H1 (cell line): ENCODE data around the gene UBAP1L. TPM values are rescaled to one million over a fixed set of nuclear protein-coding genes. Genes with fewer than 3 reads are reported as not detected.
A peak's percentile ranks its signal among the peaks of the same experiment; 100 is the strongest.

ENCODE experiments used
- CTCF ChIA-PET: fragments of 300-600 bp; sonication (Branson Sonifier 250); formaldehyde crosslinking; loops from one replicate; lab custom pipeline; 2021; ENCODE audit not compliant: partially characterized antibody; lab: Charles Lee
- POLR2A ChIA-PET: fragments of 300-600 bp; sonication (Branson Sonifier 250); formaldehyde crosslinking; loops from one replicate; lab custom pipeline; 2021; ENCODE audit warnings: inconsistent platforms; ENCODE audit not compliant: partially characterized antibody; lab: Charles Lee
- DNase-seq, 2 experiments: peaks; one replicate each; pipeline versions ENCODE4 v3.0.0 to v3.0.0-alpha.2; 2010 to 2022; ENCODE audit warnings: low spot score in 2 of 2, low read depth in 1 of 2, mixed read lengths in 1 of 2
- FAIRE-seq: peaks from 2 replicates; lab custom pipeline; 2011; peaks lifted over from hg19 to GRCh38; lab: Jason Lieb, UNC
- H2AFZ ChIP-seq: 2 replicates; pipeline ENCODE4 v1.8.1; 2012; ENCODE audit warnings: low read length, inconsistent platforms
- H2AK5ac ChIP-seq: 2 replicates; pipeline ENCODE4 v1.6.1; 2013; ENCODE audit warnings: low read depth, low read length
- H2BK120ac ChIP-seq: replicated peaks from 2 replicates; pipeline ENCODE3; 2013; ENCODE audit warnings: low read depth, low read length, inconsistent platforms
- H2BK12ac ChIP-seq: 2 replicates; pipeline ENCODE4 v1.6.1; 2013; ENCODE audit warnings: low read depth, low read length
- H2BK15ac ChIP-seq: 2 replicates; pipeline ENCODE4 v1.6.1; 2013; ENCODE audit warnings: low read length
- H2BK20ac ChIP-seq: 2 replicates; pipeline ENCODE4 v1.6.1; 2013; ENCODE audit warnings: low read length
- H2BK5ac ChIP-seq: 2 replicates; pipeline ENCODE4 v1.6.1; 2013; ENCODE audit warnings: low read depth, low read length
- H3K14ac ChIP-seq: 2 replicates; pipeline ENCODE4 v1.6.1; 2013; ENCODE audit warnings: inconsistent platforms; ENCODE audit not compliant: insufficient read length
- H3K18ac ChIP-seq: 2 replicates; pipeline ENCODE4 v1.6.1; 2013; ENCODE audit warnings: low read length; ENCODE audit errors: extremely low read depth
- H3K23ac ChIP-seq: 2 replicates; pipeline ENCODE4 v1.6.1; 2013; ENCODE audit warnings: inconsistent platforms; ENCODE audit not compliant: insufficient read length
- H3K23me2 ChIP-seq: 2 replicates; pipeline ENCODE4 v1.6.1; 2013; ENCODE audit warnings: low read depth, low read length
- H3K27ac ChIP-seq: 2 replicates; pipeline ENCODE4 v1.6.1; 2011; ENCODE audit warnings: low read depth, low read length, inconsistent platforms
- H3K27me3 ChIP-seq, 4 experiments: replicated peaks in 1 of 4; 1 replicate in 1 of 4; 2 replicates in 3 of 4; pipeline versions ENCODE4 v1.6.1 to v1.8.1; 2011 to 2013; ENCODE audit warnings: low read length in 3 of 4, mild to moderate bottlenecking in 3 of 4, inconsistent platforms in 2 of 4, mixed read lengths in 2 of 4, moderate library complexity in 1 of 4; ENCODE audit not compliant: control insufficient read depth in 3 of 4, insufficient read depth in 3 of 4; ENCODE audit errors: extremely low read depth in 1 of 4
- H3K36me3 ChIP-seq, 4 experiments: 2 replicates each; pipeline versions ENCODE4 v1.6.1 to v1.8.1; 2011 to 2013; ENCODE audit warnings: mild to moderate bottlenecking in 4 of 4, low read length in 3 of 4, moderate library complexity in 2 of 4, control low read depth in 1 of 4, inconsistent platforms in 1 of 4; ENCODE audit not compliant: insufficient read depth in 4 of 4, control insufficient read depth in 2 of 4
- H3K4ac ChIP-seq: replicated peaks from 2 replicates; pipeline ENCODE3; 2013; ENCODE audit warnings: low read length, low read depth, mixed read lengths, inconsistent platforms; ENCODE audit not compliant: insufficient read length
- H3K4me1 ChIP-seq, 4 experiments: replicated peaks in 1 of 4; 1 replicate in 1 of 4; 2 replicates in 3 of 4; pipeline versions ENCODE4 v1.6.1 to v1.8.1; 2011 to 2013; ENCODE audit warnings: low read length in 3 of 4, inconsistent platforms in 2 of 4, mixed read lengths in 1 of 4; ENCODE audit not compliant: insufficient read depth in 4 of 4, control insufficient read depth in 3 of 4
- H3K4me2 ChIP-seq, 2 experiments: 2 replicates each; pipeline versions ENCODE4 v1.6.1 to v1.8.1; 2011 to 2013; ENCODE audit warnings: low read depth in 2 of 2, low read length in 2 of 2, control low read depth in 1 of 2, inconsistent platforms in 1 of 2, mild to moderate bottlenecking in 1 of 2; ENCODE audit not compliant: insufficient read depth in 1 of 2
- H3K4me3 ChIP-seq, 4 experiments: fragments of 200-600, 300-600 bp in 1 of 4; sonication (generic), shearing (Covaris generic), sonication (Bioruptor Twin) in 1 of 4; 2 replicates each; pipeline versions ENCODE4 v1.5.1 to v1.8.1; 2011 to 2016; ENCODE audit warnings: low read length in 4 of 4, low read depth in 3 of 4, control low read depth in 2 of 4, inconsistent platforms in 2 of 4, mild to moderate bottlenecking in 2 of 4, mixed read lengths in 1 of 4, moderate library complexity in 1 of 4; ENCODE audit not compliant: insufficient read depth in 2 of 4; ENCODE audit errors: extremely low read depth in 1 of 4
- H3K56ac ChIP-seq: replicated peaks from 2 replicates; pipeline ENCODE3; 2013; ENCODE audit warnings: low read depth, mild to moderate bottlenecking, mixed read lengths, low read length, inconsistent platforms; ENCODE audit not compliant: insufficient read length
- H3K79me1 ChIP-seq: 2 replicates; pipeline ENCODE4 v1.6.1; 2013; ENCODE audit warnings: low read depth, low read length, control low read depth
- H3K79me2 ChIP-seq, 2 experiments: 2 replicates each; pipeline versions ENCODE4 v1.6.1 to v1.8.1; 2012 to 2013; ENCODE audit warnings: low read length in 2 of 2, mild to moderate bottlenecking in 2 of 2, inconsistent platforms in 1 of 2; ENCODE audit not compliant: insufficient read depth in 2 of 2, control insufficient read depth in 1 of 2
- H3K9ac ChIP-seq, 4 experiments: replicated peaks in 1 of 4; 1 replicate in 1 of 4; 2 replicates in 3 of 4; pipeline versions ENCODE4 v1.6.1 to v1.8.1; 2011 to 2013; ENCODE audit warnings: low read depth in 3 of 4, low read length in 3 of 4, control low read depth in 2 of 4, mild to moderate bottlenecking in 2 of 4, moderate library complexity in 2 of 4, inconsistent platforms in 1 of 4; ENCODE audit errors: extremely low read depth in 1 of 4
- H3K9me3 ChIP-seq, 2 experiments: 2 replicates each; pipeline versions ENCODE4 v1.6.1 to v1.8.1; 2012 to 2013; ENCODE audit warnings: mild to moderate bottlenecking in 2 of 2, moderate library complexity in 2 of 2, control low read depth in 1 of 2, inconsistent platforms in 1 of 2, low read depth in 1 of 2, low read length in 1 of 2, mixed read lengths in 1 of 2; ENCODE audit not compliant: insufficient read depth in 2 of 2
- H4K20me1 ChIP-seq, 2 experiments: replicated peaks in 1 of 2; 2 replicates each; pipeline versions ENCODE3 to v1.8.1; 2011 to 2013; ENCODE audit warnings: inconsistent platforms in 2 of 2, low read length in 2 of 2, mild to moderate bottlenecking in 1 of 2; ENCODE audit not compliant: insufficient read depth in 2 of 2, control insufficient read depth in 1 of 2
- H4K5ac ChIP-seq: 2 replicates; pipeline ENCODE4 v1.6.1; 2013; ENCODE audit warnings: low read length, low read depth, mixed read lengths, inconsistent platforms; ENCODE audit not compliant: insufficient read length
- H4K8ac ChIP-seq: 2 replicates; pipeline ENCODE4 v1.8.0; 2013; ENCODE audit warnings: mild to moderate bottlenecking, moderate library complexity, low read length, inconsistent platforms; ENCODE audit not compliant: insufficient read depth; ENCODE audit errors: extremely low read depth
- H4K91ac ChIP-seq: replicated peaks from 2 replicates; pipeline ENCODE3; 2013; ENCODE audit warnings: low read length, mixed read lengths, inconsistent platforms; ENCODE audit not compliant: insufficient read length
- BRCA1 ChIP-seq: IDR thresholded peaks from 2 replicates; pipeline ENCODE4 v1.6.1; 2012; ENCODE audit warnings: low read depth, low read length, improper control_type of control experiment
- CBX5 ChIP-seq: fragments of 300-800, 300-1000 bp; sonication (generic); IDR thresholded peaks from 2 replicates; pipeline ENCODE4 v1.7.1; 2016; ENCODE audit warnings: antibody characterized with exemption, low read length, low read depth
- CBX8 ChIP-seq: fragments of 300-800, 300-1000 bp; sonication (generic); IDR thresholded peaks from 2 replicates; pipeline ENCODE4 v1.7.1; 2016; ENCODE audit warnings: low read depth, low read length, borderline replicate concordance
- CEBPB ChIP-seq: IDR thresholded peaks from 2 replicates; pipeline ENCODE4 v1.6.1; 2012; ENCODE audit warnings: low read depth, low read length
- CHD1 ChIP-seq: IDR thresholded peaks from 2 replicates; pipeline ENCODE4 v1.6.1; 2012; ENCODE audit warnings: low read depth, low read length, improper control_type of control experiment
- NANOG ChIP-seq: IDR thresholded peaks from 2 replicates; pipeline ENCODE4 v1.6.1; 2011; ENCODE audit warnings: low read length, low read depth, mild to moderate bottlenecking, inconsistent platforms; ENCODE audit not compliant: insufficient read depth, poor library complexity, severe bottlenecking
- POLR2A ChIP-seq, 2 experiments: IDR thresholded peaks; 1 replicate in 1 of 2; 2 replicates in 1 of 2; pipeline ENCODE4 v1.6.1; 2011; ENCODE audit warnings: low read depth in 2 of 2, low read length in 2 of 2, mild to moderate bottlenecking in 2 of 2; ENCODE audit errors: control extremely low read depth in 1 of 2
- POLR2AphosphoS5 ChIP-seq: IDR thresholded peaks from 2 replicates; pipeline ENCODE4 v1.6.1; 2011; ENCODE audit warnings: low read depth, low read length
- RNF2 ChIP-seq: fragments of 200-900, 300-1000 bp; sonication (generic); IDR thresholded peaks from 2 replicates; pipeline ENCODE4 v1.7.1; 2016; ENCODE audit warnings: borderline replicate concordance, low read depth, mild to moderate bottlenecking, antibody characterized with exemption, low read length; ENCODE audit not compliant: poor library complexity, severe bottlenecking; ENCODE audit errors: missing control alignments
- TAF1 ChIP-seq: IDR thresholded peaks from 2 replicates; pipeline ENCODE4 v1.6.1; 2011; ENCODE audit warnings: mild to moderate bottlenecking, low read depth, low read length
- TAF7 ChIP-seq: optimal IDR thresholded peaks from 2 replicates; pipeline ENCODE3; 2011; ENCODE audit warnings: low read depth, mild to moderate bottlenecking, inconsistent platforms, low read length, moderate library complexity, borderline replicate concordance
- TEAD4 ChIP-seq: IDR thresholded peaks from 2 replicates; pipeline ENCODE4 v1.6.1; 2012; ENCODE audit warnings: low read depth, low read length, inconsistent platforms, mixed read lengths
- YY1 ChIP-seq: IDR thresholded peaks from 2 replicates; pipeline ENCODE4 v1.6.1; 2011; ENCODE audit warnings: low read depth, mild to moderate bottlenecking, low read length
- WGBS, 2 experiments: shearing (Covaris generic) in 1 of 2; methylation state at CpG; one replicate each; pipeline versions ENCODE4 v1.1.6 to v1.1.7; 2013 to 2015; ENCODE audit warnings: low lambda C conversion rate in 2 of 2, mixed read lengths in 2 of 2, inconsistent platforms in 1 of 2, low coverage in 1 of 2, missing lambda C conversion rate in 1 of 2; ENCODE audit not compliant: insufficient replicate concordance in 2 of 2, insufficient coverage in 1 of 2, insufficient read length in 1 of 2; ENCODE audit errors: extremely low coverage in 1 of 2, missing lambda C conversion rate in 1 of 2; 5-methylcytosine and 5-hydroxymethylcytosine counted together
- polyA plus RNA-seq, 7 experiments: library from polyadenylated mRNA; depleted of rRNA in 3 of 7; stranded (reverse) in 5 of 7; unstranded in 2 of 7; fragments of >200 nt in 5 of 7; fragments of 200-250 nt in 2 of 7; gene quantifications; 1 replicate in 5 of 7; 2 replicates in 1 of 7; 4 replicates in 1 of 7; pipeline versions ENCODE4 v1.2.1 to v1.2.3, GENCODE V29; 2011 to 2013; ENCODE audit warnings: missing spikeins in 2 of 7, mixed read lengths in 2 of 7
- total RNA-seq: library from RNA; stranded (reverse); fragmentation: NEBNext Ultra II Directional; extraction: Animal tissue kit (Norgen Biotek cat#: 25700); gene quantifications from 2 replicates; pipeline ENCODE4 v1.2.1, GENCODE V29; 2021

UBAP1L gene
- total and polyA plus RNA-seq, 2 of the 8 experiments (the other 6 are each of a cell fraction or from before 2014, with no cell fraction given) = 0.67 to 1.7 TPM

DNA sequence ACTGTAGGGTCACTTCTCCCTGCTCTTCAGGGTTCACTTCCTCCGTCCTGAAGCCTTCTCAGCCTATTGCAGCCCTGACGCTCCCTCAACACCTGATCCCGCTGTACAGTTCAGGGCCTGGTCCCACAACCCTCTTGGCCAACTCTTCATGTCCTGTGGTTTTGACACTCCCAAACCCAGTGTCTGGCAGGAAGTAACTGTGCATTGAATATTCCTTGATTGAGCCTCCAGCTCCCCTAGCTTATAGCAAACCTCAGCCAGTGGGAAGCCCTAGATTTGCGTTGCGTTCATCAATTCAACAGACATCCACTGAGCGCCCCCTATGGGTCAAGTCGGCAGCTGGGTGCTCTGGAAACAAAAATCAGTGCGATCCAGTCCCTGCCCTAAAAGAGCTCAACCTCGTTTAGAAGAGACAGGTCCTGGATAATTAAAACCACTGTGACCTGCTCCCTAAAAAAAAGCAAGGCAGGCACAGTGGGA, 13.5 kb downstream of the UBAP1L start:
- peak overlapping the region; percentile 81; the same call in 1 of the 2 replicates for H2BK15ac ChIP-seq
- ChIA-PET CTCF (interaction anchor here (0.6 to 9.6 kb wide), 32 partner anchors 9 to 300 kb away, joined by 3 to 259 read pairs (median 4); partner anchors contain the start of genes KBTBD13, RASL12 and UBAP1L), POLR2A (interaction anchor here (0.8 to 2.0 kb wide), 10 partner anchors 13 to 203 kb away, joined by 3 to 10 read pairs (median 4); partner anchors contain the start of genes CLPX, PDCD7, RNU5B-1 and UBAP1L)
- peak overlapping the region; percentile 72 to 98 for H3K4me2 ChIP-seq
- H4K20me1 ChIP-seq = no peaks in the 10 kb centered on the region
- peak overlapping the region; percentile 71; the same call in 1 of the 2 replicates for H4K8ac ChIP-seq
- no peak overlapping the region for H2BK12ac ChIP-seq
- no peak overlapping the region for H3K14ac ChIP-seq
- H3K4me3 ChIP-seq = peak overlapping the region; percentile 36 to 67 (median 58)
- H3K4me1 ChIP-seq = peaks cover 0 to 2% (median 0%) of the 10 kb centered on the region in 4 experiments; a peak in 2 of 7 replicates
- peak overlapping the region; percentile 96 for H2AFZ ChIP-seq
- no peak overlapping the region for H3K27ac ChIP-seq
- peak overlapping the region; percentile 61 for H3K4ac ChIP-seq
- H3K9me3 ChIP-seq = no peaks in the 10 kb centered on the region
- H3K9ac ChIP-seq = peak overlapping the region in 2 of 4 experiments; percentile 20 to 23; a peak in 4 of 7 replicates
- peaks cover 0 to 11% (median 5%) of the 10 kb centered on the region in 4 experiments; a peak in 3 of 7 replicates for H3K27me3 ChIP-seq
- H4K91ac ChIP-seq = peak overlapping the region; percentile 82
- H2BK5ac ChIP-seq = no peak overlapping the region
- peaks cover 5% of the 10 kb centered on the region; the same call in 1 of the 2 replicates for H3K23me2 ChIP-seq
- H3K23ac ChIP-seq = no peak overlapping the region
- WGBS, 2 experiments = 30% methylated on average over 9 of the region's 9 CpGs; no CpG with 5 or more reads in 1 of the 2 experiments
- H2BK20ac ChIP-seq = no peak overlapping the region
- no peaks in the 10 kb centered on the region for H3K79me2 ChIP-seq
- peak; percentile 97 for FAIRE-seq
- H3K36me3 ChIP-seq = no peaks in the 10 kb centered on the region
- H3K79me1 ChIP-seq = no peaks in the 10 kb centered on the region
- no peak overlapping the region for H2BK120ac ChIP-seq
- peak overlapping the region; percentile 94 for H3K18ac ChIP-seq
- H4K5ac ChIP-seq = peak overlapping the region; percentile 57
- no peak overlapping the region for H2AK5ac ChIP-seq
- DNase-seq = peak; percentile 73 to 96
- H3K56ac ChIP-seq = no peak overlapping the region
- peak; percentile 15; the same call in 1 of the 2 replicates for TF ChIP-seq TAF1
- TF ChIP-seq CBX8 = no peak
- no peak; the same call in 1 of the 2 replicates for TF ChIP-seq YY1
- no peak for TF ChIP-seq CEBPB
- TF ChIP-seq TEAD4 = no peak
- TF ChIP-seq BRCA1 = no peak
- TF ChIP-seq POLR2A (IDR thresholded peaks at IDR 0.05; ENCODE audit: control extremely low read depth in 1 of 2, low read depth in 2 of 2, low read length in 2 of 2) = no peak
- no peak for TF ChIP-seq POLR2AphosphoS5
- no peak for TF ChIP-seq TAF7
- no peak for TF ChIP-seq CHD1
- no peak for TF ChIP-seq RNF2
- TF ChIP-seq NANOG = no peak
- TF ChIP-seq CBX5 = no peak
